LNCaP clone FGC (cell line): ENCODE results near the gene U2AF1.
"Not testable (repeated sequence)": the region's sequence is repeated elsewhere in the genome, so short reads cannot be mapped to it uniquely, and the experiment has no call there.

Experiments
- DNase-seq: peaks from one replicate; pipeline ENCODE4 v3.0.0-alpha.2; 2011; ENCODE audit warnings: low read depth
- H3K4me3 ChIP-seq: 2 replicates; pipeline ENCODE4 v1.5.1; 2011; ENCODE audit warnings: mild to moderate bottlenecking, low read depth, low read length, control low read depth

Gene U2AF1

GRCh38 chr21:43089463-43089862 is 17.9 kb downstream of the U2AF1 start:
- not testable (repeated sequence) for DNase-seq

GRCh38 chr21:43082587-43083300 is 24.6 kb downstream of the U2AF1 start:
- H3K4me3 ChIP-seq, DNase-seq: not testable (repeated sequence)

More at GRCh38 chr21:43089463-43089862, 17.9 kb downstream of the U2AF1 start:
- H3K4me3 ChIP-seq = not testable (repeated sequence)

DNA sequence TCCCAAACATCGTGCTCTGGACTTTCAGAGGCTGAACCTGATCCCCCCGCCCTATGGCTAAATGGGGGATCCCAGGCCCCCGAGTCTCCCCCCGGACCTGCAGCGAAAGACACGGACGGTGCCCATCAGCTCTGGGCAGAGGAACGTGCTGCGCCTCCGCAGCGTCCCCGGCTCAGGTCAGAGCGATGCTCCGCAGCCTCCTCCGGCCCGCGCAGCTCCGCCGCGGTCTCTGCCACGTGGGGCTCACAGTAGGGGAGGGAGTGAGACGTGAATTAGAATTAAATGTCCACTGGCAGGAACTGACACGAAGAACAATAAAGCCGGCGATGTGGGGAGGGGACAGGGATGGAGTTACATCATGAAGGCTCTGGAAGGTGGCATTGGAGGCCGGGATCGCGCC is 30.7 kb downstream of the U2AF1 start:
- not testable (repeated sequence) for H3K4me3 ChIP-seq

GRCh38 chr21:43076023-43076637 is 31.2 kb downstream of the U2AF1 start:
- not testable (repeated sequence) for H3K4me3 ChIP-seq, DNase-seq

More for the DNA sequence above, 30.7 kb downstream of the U2AF1 start:
- DNase-seq = not testable (repeated sequence)

GRCh38 chr21:43075170-43076022 is 32.0 kb downstream of the U2AF1 start, which contains the start of gene CBS:
Gene CBS, minus strand, starts transcription at chr21:43075835. Its CDS starts 3,642 bp downstream, at chr21:43072193.
- DNase-seq, H3K4me3 ChIP-seq: not testable (repeated sequence)

GRCh38 chr21:43074401-43075169 is 32.8 kb downstream of the U2AF1 start:
- H3K4me3 ChIP-seq = not testable (repeated sequence)

GRCh38 chr21:43072742-43073141 is 34.6 kb downstream of the U2AF1 start:
- DNase-seq, H3K4me3 ChIP-seq: not testable (repeated sequence)

More at GRCh38 chr21:43074401-43075169, 32.8 kb downstream of the U2AF1 start:
- not testable (repeated sequence) for DNase-seq

DNA sequence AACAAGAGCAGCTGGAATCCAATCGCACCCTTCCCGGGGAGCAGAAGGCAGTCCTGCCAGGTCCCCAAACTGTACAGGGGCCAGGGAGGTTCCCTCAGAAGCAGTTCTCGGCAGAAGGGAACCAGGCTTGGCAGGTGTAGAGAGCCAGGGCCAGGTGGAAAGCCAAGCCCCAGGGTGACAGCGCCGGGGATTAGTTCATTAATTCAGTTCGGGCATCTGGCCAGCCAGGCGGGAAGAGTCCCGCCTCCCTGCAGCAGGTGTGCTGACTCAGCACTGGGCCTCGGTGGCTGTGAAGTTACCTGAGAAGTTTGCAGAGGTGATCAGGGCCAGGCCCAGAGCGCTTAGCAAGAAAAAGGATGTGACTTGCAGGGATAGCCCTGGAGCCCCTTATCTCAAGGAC is 37.7 kb downstream of the U2AF1 start:
- not testable (repeated sequence) for DNase-seq, H3K4me3 ChIP-seq

- not testable (repeated sequence) for DNase-seq
These were observed 39.3 kb downstream of the U2AF1 start for GRCh38 chr21:43068065-43068464.

DNA sequence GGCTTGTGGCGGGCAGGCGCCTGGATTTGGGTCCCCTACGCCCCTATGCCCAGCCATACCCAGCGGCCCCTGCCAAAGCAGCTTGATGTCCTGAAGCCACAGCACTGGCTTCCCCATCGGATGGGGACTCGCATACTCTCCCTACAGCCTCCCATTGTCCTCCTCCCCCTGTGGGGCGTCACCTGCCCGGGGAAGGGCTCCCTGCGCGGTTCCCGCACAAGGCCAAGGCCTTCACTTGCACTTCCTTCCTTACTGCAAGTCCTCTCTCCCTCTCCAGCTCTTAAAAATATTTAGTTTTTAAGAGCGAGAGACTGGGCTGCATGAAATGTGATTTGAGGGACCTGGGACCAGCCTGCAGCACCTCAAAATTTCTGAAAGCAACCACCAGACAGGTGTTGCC is 40.7 kb downstream of the U2AF1 start:
- not testable (repeated sequence) for DNase-seq, H3K4me3 ChIP-seq

More at GRCh38 chr21:43068065-43068464, 39.3 kb downstream of the U2AF1 start:
- H3K4me3 ChIP-seq = not testable (repeated sequence)

- not testable (repeated sequence) for DNase-seq, H3K4me3 ChIP-seq
These were observed 41.4 kb downstream of the U2AF1 start for GRCh38 chr21:43065991-43066390.

- H3K4me3 ChIP-seq, DNase-seq: not testable (repeated sequence)
These were observed 43.0 kb downstream of the U2AF1 start for GRCh38 chr21:43064265-43064917.

- DNase-seq, H3K4me3 ChIP-seq: not testable (repeated sequence)
These were observed 44.3 kb downstream of the U2AF1 start for GRCh38 chr21:43062955-43063664.

GRCh38 chr21:43053112-43053511 is 54.3 kb downstream of the U2AF1 start:
- not testable (repeated sequence) for DNase-seq

DNA sequence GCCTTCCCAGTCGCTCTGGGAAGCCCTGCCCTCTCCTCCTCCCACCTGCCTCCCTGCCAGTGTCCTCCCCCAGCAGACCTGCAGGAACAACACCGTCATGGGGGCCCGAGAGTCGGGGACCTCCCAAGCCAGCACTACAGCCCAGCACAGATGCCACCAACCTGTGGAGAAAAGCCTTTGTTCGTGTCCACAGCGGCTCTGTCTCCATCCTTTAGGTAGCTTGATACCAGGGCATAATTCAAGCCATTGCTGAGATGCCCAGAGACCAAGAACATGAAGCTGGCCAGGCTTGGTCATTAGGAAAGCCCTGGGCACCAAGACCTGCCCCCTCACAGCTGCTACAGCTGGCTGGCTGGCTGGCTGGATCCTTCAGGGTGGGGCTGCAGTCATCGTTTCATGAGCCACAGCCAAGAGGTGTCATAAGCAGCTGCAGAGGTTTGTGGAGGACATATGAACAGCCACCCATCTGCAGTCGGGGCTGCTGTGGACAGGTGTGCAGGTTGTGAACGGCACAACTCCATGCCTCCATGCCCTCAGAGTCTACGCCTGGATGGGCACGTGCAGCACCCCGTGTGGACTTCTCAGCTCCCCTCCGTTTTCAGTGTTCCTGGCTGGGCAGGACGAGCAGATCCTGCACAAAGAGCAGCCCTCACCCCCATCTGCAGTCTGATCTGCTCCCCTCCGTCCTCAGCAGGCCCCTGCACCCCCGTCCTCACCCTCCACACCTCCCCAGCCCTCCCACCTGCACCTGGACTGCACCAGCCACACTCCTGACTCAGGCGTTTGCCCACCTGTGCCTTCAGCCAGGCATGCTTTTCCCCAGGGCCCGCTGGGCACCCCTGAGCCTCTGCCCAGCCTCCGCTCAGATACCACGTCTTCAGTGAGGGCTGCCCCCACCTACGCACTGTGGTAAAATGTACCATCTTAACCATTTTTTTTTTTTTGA is 61.2 kb downstream of the U2AF1 start:
- DNase-seq, H3K4me3 ChIP-seq: not testable (repeated sequence)

More at GRCh38 chr21:43053112-43053511, 54.3 kb downstream of the U2AF1 start:
- H3K4me3 ChIP-seq = not testable (repeated sequence)

DNA sequence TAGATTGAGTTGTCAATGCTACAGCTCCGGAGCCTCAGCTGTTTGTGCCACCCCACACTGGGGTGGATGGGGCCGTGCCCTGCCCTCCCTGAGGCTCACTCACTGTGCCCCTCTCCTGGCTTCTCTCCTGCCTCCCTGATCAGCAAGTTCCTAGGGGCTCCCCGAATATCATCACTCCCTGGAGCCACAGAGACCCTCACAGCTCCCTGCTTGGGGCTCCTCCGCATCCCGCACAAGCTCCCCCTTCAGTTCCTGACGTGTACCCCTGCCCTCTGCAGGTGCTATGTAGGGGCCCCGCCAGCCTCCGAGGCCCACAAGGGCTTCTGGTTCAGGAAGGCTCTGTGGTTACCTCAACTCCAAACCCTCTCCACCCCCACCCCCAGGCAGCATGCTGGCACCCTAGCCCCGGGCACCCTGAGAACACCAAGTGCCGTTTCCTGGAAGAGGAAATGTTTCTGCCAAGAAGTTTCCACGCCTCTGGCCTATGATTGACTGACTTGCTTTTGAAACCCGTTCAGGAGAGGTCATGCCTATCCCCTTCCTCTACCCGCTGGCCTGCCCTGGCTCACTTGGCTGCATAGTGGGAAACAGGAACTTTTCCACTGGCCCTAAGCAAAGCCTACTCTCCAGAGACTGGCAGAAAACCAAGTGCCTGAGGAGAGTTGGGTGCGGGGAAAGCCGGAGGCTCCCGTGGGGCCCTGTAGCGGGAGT is 62.0 kb downstream of the U2AF1 start:
- H3K4me3 ChIP-seq, DNase-seq: not testable (repeated sequence)
